ENCODE measurements around the gene TRPV5.
"Not testable (repeated sequence)": the region's sequence is repeated elsewhere in the genome, so short reads cannot be mapped to it uniquely, and the experiment has no call there.

Gene TRPV5

DNA sequence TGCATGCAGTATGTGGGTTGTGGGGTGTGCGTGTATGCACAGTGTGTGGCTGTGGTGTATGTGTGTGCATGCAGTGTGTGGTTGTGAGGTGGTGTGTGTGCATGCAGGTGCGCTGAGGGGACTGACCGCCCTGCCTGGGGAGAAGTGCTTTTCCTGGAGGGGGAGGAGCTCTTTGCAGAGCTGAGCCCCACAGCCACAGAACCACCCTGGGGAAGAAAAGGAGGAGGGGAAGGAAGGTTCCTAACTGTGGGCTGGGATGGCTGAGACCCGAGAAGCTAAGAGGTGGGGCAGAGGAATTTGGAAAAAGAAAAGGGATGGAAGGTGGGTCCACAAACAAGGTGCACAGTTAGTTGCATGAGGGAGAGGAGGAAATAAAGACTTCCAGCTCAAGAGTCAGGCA lies at the start of gene TRPV5:
Gene TRPV5 (minus strand): TSS at position 123 of the 400 bp plus-strand sequence. CDS start 287 bp downstream, outside the sequence.
- Histone ChIP-seq H3K27me3 (replicated peaks; ENCODE audit: control insufficient read depth, insufficient read depth, low read length) (no peaks in the 10 kb centered on the region), H3K36me3 (ENCODE audit: control insufficient read depth, insufficient read depth, low read length) (no peaks in the 10 kb centered on the region), H3K4me3 (replicated peaks; ENCODE audit: low read depth, low read length) (no peak within 1 kb of the TSS)
- TF ChIP-seq, protein P1, sequence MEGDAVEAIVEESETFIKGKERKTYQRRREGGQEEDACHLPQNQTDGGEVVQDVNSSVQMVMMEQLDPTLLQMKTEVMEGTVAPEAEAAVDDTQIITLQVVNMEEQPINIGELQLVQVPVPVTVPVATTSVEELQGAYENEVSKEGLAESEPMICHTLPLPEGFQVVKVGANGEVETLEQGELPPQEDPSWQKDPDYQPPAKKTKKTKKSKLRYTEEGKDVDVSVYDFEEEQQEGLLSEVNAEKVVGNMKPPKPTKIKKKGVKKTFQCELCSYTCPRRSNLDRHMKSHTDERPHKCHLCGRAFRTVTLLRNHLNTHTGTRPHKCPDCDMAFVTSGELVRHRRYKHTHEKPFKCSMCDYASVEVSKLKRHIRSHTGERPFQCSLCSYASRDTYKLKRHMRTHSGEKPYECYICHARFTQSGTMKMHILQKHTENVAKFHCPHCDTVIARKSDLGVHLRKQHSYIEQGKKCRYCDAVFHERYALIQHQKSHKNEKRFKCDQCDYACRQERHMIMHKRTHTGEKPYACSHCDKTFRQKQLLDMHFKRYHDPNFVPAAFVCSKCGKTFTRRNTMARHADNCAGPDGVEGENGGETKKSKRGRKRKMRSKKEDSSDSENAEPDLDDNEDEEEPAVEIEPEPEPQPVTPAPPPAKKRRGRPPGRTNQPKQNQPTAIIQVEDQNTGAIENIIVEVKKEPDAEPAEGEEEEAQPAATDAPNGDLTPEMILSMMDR (IDR thresholded peaks at IDR 0.05; ENCODE audit: insufficient read depth, low read length, poor library complexity, severe bottlenecking), result no peak
- DNase-seq (ENCODE audit: extremely low read depth, insufficient read length), result no peak

DNA sequence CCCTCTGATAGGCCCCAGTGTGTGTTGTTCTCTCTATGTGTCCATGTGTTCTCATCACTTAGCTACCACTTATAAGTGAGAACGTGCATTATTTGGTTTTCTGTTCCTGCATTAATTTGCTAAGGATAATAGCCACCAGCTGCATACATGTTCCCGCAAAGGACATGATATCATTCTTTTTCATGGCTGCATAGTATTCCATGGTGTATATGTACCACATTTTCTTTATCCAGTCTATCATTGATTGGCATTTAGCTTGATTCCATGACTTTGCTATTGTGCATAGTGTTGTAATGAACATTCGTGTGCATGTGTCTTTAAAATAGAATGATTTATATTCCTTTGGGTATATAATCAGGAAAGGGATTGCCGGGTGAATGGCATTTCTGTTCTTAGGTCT lies 44.9 kb upstream of the TRPV5 start:
- H3K27me3 ChIP-seq (replicated peaks; ENCODE audit: control insufficient read depth, insufficient read depth, low read length); DNase-seq (ENCODE audit: extremely low read depth, insufficient read length); H3K36me3 ChIP-seq (ENCODE audit: control insufficient read depth, insufficient read depth, low read length); H3K4me3 ChIP-seq (replicated peaks; ENCODE audit: low read depth, low read length): not testable (repeated sequence)

DNA sequence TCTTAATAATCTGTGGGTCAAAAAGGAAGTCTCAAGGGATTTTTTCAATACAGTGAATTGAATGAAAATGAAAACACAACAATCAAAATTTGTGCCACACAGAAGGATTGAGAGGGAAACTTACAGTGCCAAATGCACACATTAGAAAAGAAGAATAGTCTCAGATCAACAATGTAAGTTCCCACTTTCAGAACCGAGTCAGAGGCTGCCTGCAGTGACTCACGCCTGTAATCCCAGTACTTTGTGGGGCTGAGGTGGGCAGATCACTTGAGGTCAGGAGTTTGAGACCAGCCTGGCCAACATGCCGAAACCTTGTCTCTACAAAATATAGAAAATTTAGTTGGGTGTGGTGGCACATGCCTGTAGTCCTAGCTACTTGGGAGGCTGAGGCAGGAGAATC lies 41.1 kb upstream of the TRPV5 start:
- DNase-seq (ENCODE audit: extremely low read depth, insufficient read length), result no peak
- H3K36me3 ChIP-seq (ENCODE audit: control insufficient read depth, insufficient read depth, low read length), result no peaks in the 10 kb centered on the region
- H3K27me3 ChIP-seq (replicated peaks; ENCODE audit: control insufficient read depth, insufficient read depth, low read length), result no peaks in the 10 kb centered on the region
- TF ChIP-seq, protein P1 (IDR thresholded peaks at IDR 0.05; ENCODE audit: insufficient read depth, low read length, poor library complexity, severe bottlenecking), result no peak
- no peak overlapping the region for H3K4me3 ChIP-seq (replicated peaks; ENCODE audit: low read depth, low read length)

DNA sequence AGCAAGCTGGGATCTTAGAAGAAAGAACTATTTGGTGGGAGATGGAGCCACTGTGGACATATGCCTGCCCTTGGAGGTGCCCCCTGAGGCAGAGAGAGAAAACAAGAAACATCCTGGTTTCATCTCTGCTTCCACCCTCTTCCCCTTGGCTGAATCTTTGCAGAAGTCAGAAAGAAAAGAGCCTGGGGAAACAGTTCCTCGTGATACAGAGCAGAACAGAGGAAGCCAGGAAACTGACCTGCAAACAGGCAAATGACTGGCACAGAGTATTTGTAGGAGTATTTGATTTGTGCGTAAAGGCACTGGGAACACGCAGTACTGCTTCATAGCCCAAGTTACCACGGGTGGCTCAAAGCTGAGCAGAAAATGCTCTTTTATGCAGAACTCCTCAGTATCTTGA lies 35.6 kb upstream of the TRPV5 start:
- TF ChIP-seq, protein P1 (IDR thresholded peaks at IDR 0.05; ENCODE audit: insufficient read depth, low read length, poor library complexity, severe bottlenecking), result no peak
- Histone ChIP-seq H3K4me3 (replicated peaks; ENCODE audit: low read depth, low read length) (no peak overlapping the region), H3K27me3 (replicated peaks; ENCODE audit: control insufficient read depth, insufficient read depth, low read length) (no peaks in the 10 kb centered on the region), H3K36me3 (ENCODE audit: control insufficient read depth, insufficient read depth, low read length) (no peaks in the 10 kb centered on the region)
- no peak for DNase-seq (ENCODE audit: extremely low read depth, insufficient read length)

DNA sequence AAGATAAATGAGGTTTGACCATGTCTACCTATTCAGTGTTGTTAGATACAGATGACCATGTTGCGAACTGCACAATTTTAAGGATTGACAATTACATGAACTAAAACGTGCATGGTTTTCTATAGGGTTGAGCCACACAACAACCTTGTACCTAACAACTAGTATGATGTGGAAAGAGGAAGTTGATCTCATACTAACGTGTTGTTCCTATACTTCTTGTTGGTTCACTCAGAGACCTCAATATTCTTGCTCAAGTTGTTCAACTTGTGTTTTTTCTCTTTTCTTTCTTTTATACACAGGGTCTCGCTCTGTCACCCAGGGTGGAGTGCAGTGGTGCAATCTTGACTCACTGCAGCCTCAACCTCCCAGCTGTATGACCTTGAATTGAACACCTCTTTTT lies 34.7 kb upstream of the TRPV5 start:
- Histone ChIP-seq H3K27me3 (replicated peaks; ENCODE audit: control insufficient read depth, insufficient read depth, low read length) (no peaks in the 10 kb centered on the region), H3K4me3 (replicated peaks; ENCODE audit: low read depth, low read length) (no peak overlapping the region), H3K36me3 (ENCODE audit: control insufficient read depth, insufficient read depth, low read length) (no peaks in the 10 kb centered on the region)
- DNase-seq (ENCODE audit: extremely low read depth, insufficient read length), result no peak
- TF ChIP-seq, protein P1 (IDR thresholded peaks at IDR 0.05; ENCODE audit: insufficient read depth, low read length, poor library complexity, severe bottlenecking), result no peak

DNA sequence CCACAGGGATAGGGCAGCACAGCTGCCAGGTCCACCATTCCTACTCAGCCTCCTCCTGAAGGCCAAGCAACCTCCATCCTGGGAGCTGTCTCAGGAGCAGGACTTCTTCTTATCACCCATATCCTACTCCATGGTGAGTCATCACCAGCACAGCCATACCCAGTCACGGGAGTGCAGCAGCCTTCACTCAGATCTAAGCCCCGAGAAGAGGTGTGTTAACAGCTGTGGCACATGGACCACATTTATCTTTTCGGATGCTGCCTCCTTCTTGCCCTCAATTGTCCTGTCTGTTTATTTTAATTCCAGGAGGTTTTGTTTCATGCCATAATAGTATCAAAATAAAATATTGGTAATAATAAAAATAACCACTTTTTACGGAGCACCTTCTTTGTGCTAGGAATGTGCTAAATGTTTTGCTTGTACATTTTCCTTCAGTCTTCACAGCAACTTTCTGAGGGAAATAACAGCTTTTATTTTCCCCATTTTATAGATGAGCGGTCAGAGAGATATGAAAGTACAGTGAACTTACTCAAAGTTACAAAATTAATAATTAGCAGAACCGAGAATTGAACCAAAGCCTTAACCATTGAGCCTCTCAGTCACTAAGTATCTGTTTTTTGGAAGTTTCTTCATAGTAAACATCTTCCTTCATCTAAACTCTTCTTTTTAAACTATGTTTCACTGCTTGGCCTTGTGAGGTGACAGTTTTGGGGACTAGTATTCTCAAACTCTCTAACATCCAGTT lies 31.1 kb upstream of the TRPV5 start:
- Histone ChIP-seq H3K4me3 (replicated peaks; ENCODE audit: low read depth, low read length) (no peak overlapping the region), H3K36me3 (ENCODE audit: control insufficient read depth, insufficient read depth, low read length) (no peaks in the 10 kb centered on the region), H3K27me3 (replicated peaks; ENCODE audit: control insufficient read depth, insufficient read depth, low read length) (no peaks in the 10 kb centered on the region)
- DNase-seq (ENCODE audit: extremely low read depth, insufficient read length), result no peak
- TF ChIP-seq, protein P1 (IDR thresholded peaks at IDR 0.05; ENCODE audit: insufficient read depth, low read length, poor library complexity, severe bottlenecking), result no peak

Measured in GM06990 (cell line).